HG02798 (cell line): ENCODE measurements around the gene WDFY2.
"Not testable (repeated sequence)": the region's sequence is repeated elsewhere in the genome, so short reads cannot be mapped to it uniquely, and the experiment has no call there.

Experiments used
- ATAC-seq: cut with Tn5 transposase; IDR thresholded peaks from one replicate; pipeline ENCODE4 v1.9.1; 2021; ENCODE audit warnings: mild to moderate bottlenecking; ENCODE audit not compliant: unreplicated experiment, poor library complexity

The WDFY2 gene

GRCh38 chr13:51688937-51689662 lies 104.8 kb downstream of the WDFY2 start:
- ATAC-seq: no peak

- no peak for ATAC-seq
Observed at GRCh38 chr13:51689663-51689996, 105.4 kb downstream of the WDFY2 start.

GRCh38 chr13:51695677-51696076 lies 111.4 kb downstream of the WDFY2 start:
- ATAC-seq: not testable (repeated sequence)

GRCh38 chr13:51697181-51697580 lies 112.9 kb downstream of the WDFY2 start:
- ATAC-seq: no peak

GRCh38 chr13:51697855-51698254 lies 113.6 kb downstream of the WDFY2 start:
- ATAC-seq: no peak

GRCh38 chr13:51698352-51698751 lies 114.1 kb downstream of the WDFY2 start:
- ATAC-seq: no peak

- ATAC-seq: peak; percentile 84
Observed at GRCh38 chr13:51704399-51705313, 120.4 kb downstream of the WDFY2 start.

GRCh38 chr13:51707461-51707860 lies 123.2 kb downstream of the WDFY2 start:
- no peak for ATAC-seq

- ATAC-seq: no peak
Observed at GRCh38 chr13:51713807-51714206, 129.5 kb downstream of the WDFY2 start.

GRCh38 chr13:51714663-51715168 lies 130.5 kb downstream of the WDFY2 start:
- ATAC-seq: no peak

GRCh38 chr13:51715613-51716012 lies 131.4 kb downstream of the WDFY2 start:
- no peak for ATAC-seq

GRCh38 chr13:51717786-51718398 lies 133.6 kb downstream of the WDFY2 start:
- no peak for ATAC-seq

GRCh38 chr13:51719394-51719793 lies 135.1 kb downstream of the WDFY2 start:
- ATAC-seq: no peak

GRCh38 chr13:51721496-51721895 lies 137.2 kb downstream of the WDFY2 start:
- ATAC-seq: peak; percentile 90

GRCh38 chr13:51723529-51723928 lies 139.3 kb downstream of the WDFY2 start:
- no peak for ATAC-seq

- ATAC-seq: no peak
Observed at GRCh38 chr13:51724721-51725120, 140.5 kb downstream of the WDFY2 start.

- no peak for ATAC-seq
Observed at GRCh38 chr13:51726446-51727193, 142.4 kb downstream of the WDFY2 start.

GRCh38 chr13:51727634-51728274 lies 143.5 kb downstream of the WDFY2 start:
- ATAC-seq: no peak

GRCh38 chr13:51728275-51728673 lies 144.0 kb downstream of the WDFY2 start:
- no peak for ATAC-seq

- ATAC-seq: no peak
Observed at GRCh38 chr13:51728972-51729371, 144.7 kb downstream of the WDFY2 start.
